AG04449 (cell line): Measurements from ENCODE around the gene ANO6.

ENCODE experiments used
- CTCF ChIA-PET: fragments of 350-600 bp; formaldehyde crosslinking; extraction: SDS; loops from one replicate; lab custom pipeline; 2021; ENCODE audit warnings: antibody characterized with exemption; lab: Yijun Ruan, JAX
- POLR2A ChIA-PET: fragments of 400-600, 350-600 bp; formaldehyde crosslinking; extraction: SDS; loops from one replicate; lab custom pipeline; 2020; ENCODE audit warnings: antibody characterized with exemption, inconsistent platforms; lab: Yijun Ruan, JAX
- DNase-seq: peaks from one replicate; pipeline ENCODE4 v3.0.0-alpha.2; 2010; ENCODE audit warnings: low read depth, low spot score
- H3K4me3 ChIP-seq: 2 replicates; pipeline ENCODE4 v1.5.1; 2011; ENCODE audit warnings: low read depth, mild to moderate bottlenecking, control low read depth, low read length
- CTCF ChIP-seq: IDR thresholded peaks from one replicate; pipeline ENCODE4 v1.5.1; 2011; ENCODE audit warnings: mild to moderate bottlenecking, moderate library complexity, low read length, control low read depth, inconsistent platforms; ENCODE audit not compliant: insufficient read depth; ENCODE audit errors: missing control alignments

Gene ANO6

DNA sequence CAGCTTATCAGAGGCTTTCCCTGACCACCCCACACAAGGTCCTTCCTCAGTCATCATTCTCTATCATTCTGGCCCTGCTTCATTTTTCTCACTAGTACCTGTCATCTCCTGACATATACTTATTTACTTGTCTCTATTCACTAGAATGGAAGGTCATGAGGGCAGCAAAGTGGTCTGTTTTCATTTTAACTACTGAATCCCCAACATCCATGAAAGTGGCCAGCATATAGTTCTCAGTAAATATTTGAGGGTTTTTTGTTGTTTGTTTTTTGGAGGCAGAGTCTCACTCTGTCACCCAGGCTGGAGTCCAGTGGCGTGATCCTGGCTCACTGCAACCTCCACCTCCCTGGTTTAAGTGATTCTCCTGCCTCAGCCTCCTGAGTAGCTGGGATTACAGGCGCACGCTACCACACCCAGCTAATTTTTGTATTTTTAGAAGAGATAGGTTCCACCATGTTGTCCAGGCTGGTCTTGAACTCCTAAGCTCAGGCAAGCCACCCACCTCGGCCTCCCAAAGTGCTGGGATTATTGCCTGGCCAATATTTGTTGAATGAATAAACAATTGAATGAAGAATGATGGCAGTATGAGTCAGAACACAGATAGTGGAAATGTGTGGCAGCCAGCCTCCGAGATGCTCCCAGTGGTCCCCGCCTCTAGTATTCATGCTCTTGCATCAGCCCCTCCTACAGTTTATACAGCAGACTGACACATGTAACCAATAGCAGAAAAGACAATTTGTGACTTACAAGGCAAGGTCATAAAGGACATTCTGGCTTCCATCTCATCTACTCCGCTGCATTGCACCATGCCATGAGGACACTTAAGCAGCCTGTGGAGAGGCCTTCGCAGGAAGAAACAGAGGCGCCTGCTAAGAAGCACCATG lies 7.0 kb upstream of the ANO6 start:
- ChIA-PET CTCF (no interaction called here), POLR2A (interaction anchor here (1.1 kb wide), 1 partner anchor 521 kb away, joined by 3 read pairs; the partner anchor contains the start of gene ARID2)
- H3K4me3 ChIP-seq = no peak overlapping the region
- DNase-seq = no peak
- no peak for TF ChIP-seq CTCF

DNA sequence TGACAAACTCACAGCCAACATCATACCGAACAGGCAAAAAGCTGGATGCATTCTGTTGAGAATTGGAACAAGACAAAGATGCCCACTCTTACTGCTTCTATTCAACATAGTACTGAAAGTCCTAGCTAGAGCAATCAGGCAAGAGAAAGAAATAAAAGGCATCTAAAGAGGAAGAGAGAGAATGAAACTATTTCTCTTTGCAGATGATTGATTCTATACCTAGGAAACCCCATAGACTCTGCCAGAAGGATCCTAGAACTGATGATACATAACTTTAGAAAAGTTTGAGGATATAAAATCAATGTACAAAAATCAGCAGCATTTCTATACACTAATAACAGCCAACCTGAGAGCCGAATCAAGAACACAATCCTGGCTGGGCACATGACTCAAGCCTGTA lies 6.1 kb upstream of the ANO6 start:
- TF ChIP-seq CTCF = no peak
- DNase-seq = no peak
- no peak overlapping the region for H3K4me3 ChIP-seq
- ChIA-PET CTCF (interaction anchor here (0.7 kb wide), 1 partner anchor 11 kb away, joined by 3 read pairs; no protein-coding TSS in a partner anchor), POLR2A (interaction anchor here (1.1 kb wide), 1 partner anchor 520 kb away, joined by 3 read pairs; the partner anchor contains the start of gene ARID2)

DNA sequence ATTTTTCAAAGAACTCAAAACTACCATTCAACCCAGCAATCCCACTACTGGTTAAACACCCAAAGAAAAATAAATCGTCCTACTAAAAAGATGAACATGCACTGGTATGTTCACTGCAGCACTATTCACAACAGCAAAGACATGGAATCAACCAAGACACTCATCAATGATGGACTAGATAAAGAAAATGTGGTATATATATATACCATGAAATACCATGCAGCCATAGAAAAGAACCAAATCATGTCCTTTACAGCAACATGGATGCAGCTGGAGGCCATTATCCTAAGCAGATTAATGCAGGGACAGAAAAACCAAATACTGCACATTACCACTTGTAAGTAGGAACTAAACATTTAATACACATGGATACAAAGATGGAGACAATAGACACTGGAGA lies 3.8 kb upstream of the ANO6 start:
- CTCF ChIA-PET = interaction anchor here (1.0 kb wide), 1 partner anchor 177 kb away, joined by 3 read pairs; no protein-coding TSS in a partner anchor
- no peak for TF ChIP-seq CTCF
- H3K4me3 ChIP-seq = no peak overlapping the region
- POLR2A ChIA-PET = no interaction called here
- DNase-seq = no peak

- POLR2A ChIA-PET = no interaction called here
- H3K4me3 ChIP-seq = no peak overlapping the region
- no peak for TF ChIP-seq CTCF
- no peak for DNase-seq
- CTCF ChIA-PET = interaction anchor here (1.0 to 2.3 kb wide), 2 partner anchors 56 to 176 kb away, joined by 3 to 8 read pairs; no protein-coding TSS in a partner anchor
Observed at GRCh38 chr12:45213107-45213506, 2.8 kb upstream of the ANO6 start.

DNA sequence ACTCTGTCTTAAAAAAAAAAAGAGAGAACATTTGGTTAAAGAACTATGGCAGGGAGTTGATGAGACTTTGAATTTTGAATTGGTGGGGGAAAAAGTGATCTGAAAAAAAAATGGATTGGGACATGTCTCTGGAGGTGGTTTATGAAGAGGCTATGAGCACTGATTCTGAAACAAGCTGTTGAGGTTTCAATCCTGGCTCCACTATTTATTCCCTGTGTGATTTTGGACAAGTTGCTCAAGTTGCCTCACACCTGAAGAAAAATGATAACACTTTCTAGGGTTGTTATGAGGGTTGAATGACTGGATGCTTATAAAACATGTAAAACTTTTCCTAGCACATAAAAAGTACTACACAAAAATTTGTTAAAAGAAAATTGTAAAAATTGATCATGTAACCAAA lies 1.8 kb upstream of the ANO6 start:
- no peak for TF ChIP-seq CTCF
- POLR2A ChIA-PET = interaction anchor here (0.7 kb wide), 1 partner anchor 15 kb away, joined by 3 read pairs; no protein-coding TSS in a partner anchor
- CTCF ChIA-PET = interaction anchor here (1.4 to 4.8 kb wide), 9 partner anchors 12 to 211 kb away, joined by 4 to 38 read pairs (median 8); no protein-coding TSS in a partner anchor
- no peak for DNase-seq
- no peak overlapping the region for H3K4me3 ChIP-seq
